ENCODE results near the gene IGSF21.

DNA sequence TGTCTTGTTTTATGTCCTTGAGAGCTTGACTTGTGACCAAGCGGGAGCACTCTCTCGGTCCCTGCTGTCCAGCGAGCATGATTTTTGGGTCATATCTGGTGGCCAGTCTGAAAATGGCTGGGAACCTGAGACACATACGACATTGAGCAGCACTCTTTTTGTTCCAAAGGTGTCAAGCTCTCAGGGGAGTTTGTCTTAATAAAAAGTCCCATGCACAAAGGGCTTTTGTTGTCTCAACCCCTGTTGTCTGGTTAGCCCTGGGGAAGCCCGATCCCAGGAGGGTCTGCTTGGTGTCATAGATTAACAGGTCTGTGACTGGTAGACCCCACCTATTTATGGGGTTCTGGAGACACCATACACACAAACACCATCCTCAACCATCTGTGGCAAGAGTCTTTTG is 315.4 kb downstream of the IGSF21 start:
- no peak for TF ChIP-seq EGR1 (IDR thresholded peaks at IDR 0.05; ENCODE audit: low read depth in 2 of 2)
- TF ChIP-seq, protein P1, sequence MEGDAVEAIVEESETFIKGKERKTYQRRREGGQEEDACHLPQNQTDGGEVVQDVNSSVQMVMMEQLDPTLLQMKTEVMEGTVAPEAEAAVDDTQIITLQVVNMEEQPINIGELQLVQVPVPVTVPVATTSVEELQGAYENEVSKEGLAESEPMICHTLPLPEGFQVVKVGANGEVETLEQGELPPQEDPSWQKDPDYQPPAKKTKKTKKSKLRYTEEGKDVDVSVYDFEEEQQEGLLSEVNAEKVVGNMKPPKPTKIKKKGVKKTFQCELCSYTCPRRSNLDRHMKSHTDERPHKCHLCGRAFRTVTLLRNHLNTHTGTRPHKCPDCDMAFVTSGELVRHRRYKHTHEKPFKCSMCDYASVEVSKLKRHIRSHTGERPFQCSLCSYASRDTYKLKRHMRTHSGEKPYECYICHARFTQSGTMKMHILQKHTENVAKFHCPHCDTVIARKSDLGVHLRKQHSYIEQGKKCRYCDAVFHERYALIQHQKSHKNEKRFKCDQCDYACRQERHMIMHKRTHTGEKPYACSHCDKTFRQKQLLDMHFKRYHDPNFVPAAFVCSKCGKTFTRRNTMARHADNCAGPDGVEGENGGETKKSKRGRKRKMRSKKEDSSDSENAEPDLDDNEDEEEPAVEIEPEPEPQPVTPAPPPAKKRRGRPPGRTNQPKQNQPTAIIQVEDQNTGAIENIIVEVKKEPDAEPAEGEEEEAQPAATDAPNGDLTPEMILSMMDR (IDR thresholded peaks at IDR 0.05; ENCODE audit: low read depth, low read length, missing input control) = no peak

All from liver (tissue), 3 donors.